Measurements from ENCODE around the gene PATJ. TPM values are rescaled to one million over a fixed set of nuclear protein-coding genes. Genes with fewer than 3 reads are reported as not detected.

Gene PATJ, protein sequence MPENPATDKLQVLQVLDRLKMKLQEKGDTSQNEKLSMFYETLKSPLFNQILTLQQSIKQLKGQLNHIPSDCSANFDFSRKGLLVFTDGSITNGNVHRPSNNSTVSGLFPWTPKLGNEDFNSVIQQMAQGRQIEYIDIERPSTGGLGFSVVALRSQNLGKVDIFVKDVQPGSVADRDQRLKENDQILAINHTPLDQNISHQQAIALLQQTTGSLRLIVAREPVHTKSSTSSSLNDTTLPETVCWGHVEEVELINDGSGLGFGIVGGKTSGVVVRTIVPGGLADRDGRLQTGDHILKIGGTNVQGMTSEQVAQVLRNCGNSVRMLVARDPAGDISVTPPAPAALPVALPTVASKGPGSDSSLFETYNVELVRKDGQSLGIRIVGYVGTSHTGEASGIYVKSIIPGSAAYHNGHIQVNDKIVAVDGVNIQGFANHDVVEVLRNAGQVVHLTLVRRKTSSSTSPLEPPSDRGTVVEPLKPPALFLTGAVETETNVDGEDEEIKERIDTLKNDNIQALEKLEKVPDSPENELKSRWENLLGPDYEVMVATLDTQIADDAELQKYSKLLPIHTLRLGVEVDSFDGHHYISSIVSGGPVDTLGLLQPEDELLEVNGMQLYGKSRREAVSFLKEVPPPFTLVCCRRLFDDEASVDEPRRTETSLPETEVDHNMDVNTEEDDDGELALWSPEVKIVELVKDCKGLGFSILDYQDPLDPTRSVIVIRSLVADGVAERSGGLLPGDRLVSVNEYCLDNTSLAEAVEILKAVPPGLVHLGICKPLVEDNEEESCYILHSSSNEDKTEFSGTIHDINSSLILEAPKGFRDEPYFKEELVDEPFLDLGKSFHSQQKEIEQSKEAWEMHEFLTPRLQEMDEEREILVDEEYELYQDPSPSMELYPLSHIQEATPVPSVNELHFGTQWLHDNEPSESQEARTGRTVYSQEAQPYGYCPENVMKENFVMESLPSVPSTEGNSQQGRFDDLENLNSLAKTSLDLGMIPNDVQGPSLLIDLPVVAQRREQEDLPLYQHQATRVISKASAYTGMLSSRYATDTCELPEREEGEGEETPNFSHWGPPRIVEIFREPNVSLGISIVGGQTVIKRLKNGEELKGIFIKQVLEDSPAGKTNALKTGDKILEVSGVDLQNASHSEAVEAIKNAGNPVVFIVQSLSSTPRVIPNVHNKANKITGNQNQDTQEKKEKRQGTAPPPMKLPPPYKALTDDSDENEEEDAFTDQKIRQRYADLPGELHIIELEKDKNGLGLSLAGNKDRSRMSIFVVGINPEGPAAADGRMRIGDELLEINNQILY (N-terminal part only)
- total RNA-seq (2014; rRNA removed; shearing (Covaris generic)) = 43.0 and 68.4 TPM in 2 replicates
- polyA plus RNA-seq (2016; fragmentation: Nextera tagmentation; extraction: Ambion mirVana) = 26.9 and 35.3 TPM in 2 replicates
- long read RNA-seq, partial matches to known transcripts = 5 of 7 reads
- long read RNA-seq, other reads (novel, unspliced or antisense) = 2 of 7 reads

DNA sequence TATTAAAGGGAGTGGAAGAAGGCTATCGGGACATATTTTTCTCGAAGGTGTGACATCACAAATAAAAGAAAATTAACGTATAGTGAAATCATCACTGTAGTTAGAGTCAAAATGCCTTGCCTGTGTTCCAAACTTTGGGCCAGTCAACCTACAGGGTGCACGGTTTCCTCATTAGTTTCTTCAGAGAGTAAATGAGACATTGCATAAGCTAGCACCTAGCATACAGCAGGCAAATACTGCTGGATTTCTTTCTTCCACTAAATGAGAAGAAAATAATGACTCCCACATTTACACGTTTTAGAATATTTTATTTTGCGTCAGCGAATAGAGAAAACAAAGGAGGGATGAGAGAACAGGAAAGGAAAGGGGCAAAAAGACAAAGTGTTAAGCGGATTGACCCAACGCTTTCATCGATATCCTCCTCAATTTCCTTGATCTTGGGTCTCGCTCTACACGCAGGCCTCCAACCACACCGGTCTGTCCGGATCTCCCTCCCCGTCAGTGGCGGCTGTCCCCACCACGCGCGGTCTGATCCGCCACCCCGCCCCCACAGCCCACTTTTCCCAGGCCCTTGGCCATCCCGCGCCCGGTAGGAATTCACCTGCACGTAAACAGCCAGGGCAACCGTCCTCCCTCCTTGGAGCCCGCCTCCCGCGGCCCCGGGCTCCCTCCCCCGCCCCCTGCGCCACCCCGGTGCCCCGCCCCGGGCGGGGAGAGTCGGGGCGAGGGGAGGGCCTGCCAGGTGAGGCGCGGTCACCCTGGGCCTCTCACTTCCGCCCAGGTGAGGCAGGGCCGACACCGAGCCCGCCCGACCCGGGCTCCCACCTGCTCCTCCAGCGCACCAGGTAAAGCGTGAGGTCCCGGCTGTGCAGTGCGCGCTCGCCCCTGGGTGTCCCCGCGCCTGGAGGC, at the start of gene PATJ:
PATJ (plus strand) TSS at position 770 of the 909 bp plus-strand sequence. CDS start 20,413 bp downstream, outside the sequence.
- H3K4me3 Mint-ChIP-seq = peak within 1 kb of the TSS; percentile 91
- peak within 1 kb of the TSS; percentile 95 for H3K4me3 ChIP-seq
- DNase-seq (ENCODE audit: low spot score) (peak; percentile 93), ATAC-seq (peak; percentile 95)
- H3K36me3 ChIP-seq (ENCODE audit: insufficient read depth) = no peaks in the 10 kb centered on the region
- no peaks in the 10 kb centered on the region for H3K9me2 ChIP-seq (ENCODE audit: insufficient read depth)
- no peaks in the 10 kb centered on the region for H3K27me3 ChIP-seq (ENCODE audit: insufficient read depth)
- H3K27ac ChIP-seq (ENCODE audit: low read depth) = peak within 1 kb of the TSS; percentile 90
- peak within 1 kb of the TSS; percentile 86; the same call in 1 of the 2 replicates for H2AFZ ChIP-seq
- peaks cover 8% of the 10 kb centered on the region for H4K20me1 ChIP-seq (replicated peaks; ENCODE audit: insufficient read depth)
- TF ChIP-seq EZH2phosphoT487 (IDR thresholded peaks at IDR 0.05; ENCODE audit: unreplicated experiment) (no peak), POLR2AphosphoS5 (IDR thresholded peaks at IDR 0.05; ENCODE audit: low read depth) (peak; percentile 91), CREB1 (CRISPR knock-in tag; IDR thresholded peaks at IDR 0.05; ENCODE audit: low read depth) (peak; percentile 29; the same call in 1 of the 2 replicates)
- H3K27me3 Mint-ChIP-seq (ENCODE audit: insufficient read depth, low read depth, poor library complexity) = peaks cover 2% of the 10 kb centered on the region
- peaks cover 19% of the 10 kb centered on the region for H3K4me1 Mint-ChIP-seq
- H3K9me3 Mint-ChIP-seq = no peaks in the 10 kb centered on the region
- peak within 1 kb of the TSS; percentile 93 for H3K4me2 ChIP-seq
- H3K79me2 ChIP-seq (replicated peaks; ENCODE audit: insufficient read depth) = peaks cover 39% of the 10 kb centered on the region
- H3K4me1 ChIP-seq (ENCODE audit: insufficient read depth) = peaks cover 17% of the 10 kb centered on the region
- H3K36me3 Mint-ChIP-seq (ENCODE audit: low read depth) = no peaks in the 10 kb centered on the region; the same call in 2 of the 3 replicates
- peaks cover 7% of the 10 kb centered on the region; the same call in 1 of the 2 replicates for H3F3A ChIP-seq (replicated peaks; ENCODE audit: low read depth)
- peak within 1 kb of the TSS; percentile 95 for H3K27ac Mint-ChIP-seq

DNA sequence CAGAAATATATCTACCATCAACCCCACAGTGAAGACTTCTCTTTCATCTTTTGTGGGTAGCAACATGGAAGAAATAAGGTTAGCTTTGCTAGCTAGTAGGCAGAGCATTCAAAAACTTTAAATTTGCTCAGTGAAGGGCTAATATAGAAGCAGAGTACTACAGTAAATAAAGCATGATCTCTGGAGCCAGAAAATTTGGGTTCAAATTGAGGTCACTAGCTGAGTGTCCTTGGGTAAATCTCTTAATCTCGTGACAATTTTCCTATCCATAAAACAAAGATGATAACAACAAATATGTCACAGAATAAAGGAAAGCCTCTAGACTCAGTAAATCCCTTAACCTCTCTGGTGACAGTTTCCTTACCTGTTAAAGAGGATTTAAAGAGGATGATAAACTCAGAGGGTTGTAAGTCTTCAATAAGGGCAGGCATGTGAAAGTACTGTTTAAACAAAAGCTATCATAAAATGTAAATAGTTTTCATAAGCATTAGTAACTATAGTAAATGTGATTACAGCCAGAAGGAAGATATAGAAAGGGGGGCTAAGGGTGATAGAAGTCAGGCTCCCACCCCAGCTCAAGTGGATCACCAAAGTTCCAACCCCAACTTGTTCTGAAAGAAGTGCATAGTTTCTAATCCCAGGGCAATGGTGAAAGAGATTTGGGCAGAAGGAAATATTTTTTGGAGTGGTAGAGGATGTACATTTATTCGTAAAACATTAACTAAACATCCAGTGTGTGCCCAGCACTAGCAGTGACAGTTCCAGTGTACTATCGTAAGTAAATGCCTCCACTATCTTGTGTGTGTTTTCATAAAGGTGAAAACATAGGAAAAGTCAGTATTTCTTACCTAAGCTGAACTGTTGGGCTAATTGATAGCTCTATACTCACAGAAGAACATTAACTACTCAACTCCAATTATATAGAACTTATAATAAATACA, 42.1 kb upstream of the PATJ start:
- ATAC-seq = no peak
- H3K36me3 Mint-ChIP-seq (ENCODE audit: low read depth) = peaks cover 15% of the 10 kb centered on the region; the same call in 2 of the 3 replicates
- TF ChIP-seq, protein P1, sequence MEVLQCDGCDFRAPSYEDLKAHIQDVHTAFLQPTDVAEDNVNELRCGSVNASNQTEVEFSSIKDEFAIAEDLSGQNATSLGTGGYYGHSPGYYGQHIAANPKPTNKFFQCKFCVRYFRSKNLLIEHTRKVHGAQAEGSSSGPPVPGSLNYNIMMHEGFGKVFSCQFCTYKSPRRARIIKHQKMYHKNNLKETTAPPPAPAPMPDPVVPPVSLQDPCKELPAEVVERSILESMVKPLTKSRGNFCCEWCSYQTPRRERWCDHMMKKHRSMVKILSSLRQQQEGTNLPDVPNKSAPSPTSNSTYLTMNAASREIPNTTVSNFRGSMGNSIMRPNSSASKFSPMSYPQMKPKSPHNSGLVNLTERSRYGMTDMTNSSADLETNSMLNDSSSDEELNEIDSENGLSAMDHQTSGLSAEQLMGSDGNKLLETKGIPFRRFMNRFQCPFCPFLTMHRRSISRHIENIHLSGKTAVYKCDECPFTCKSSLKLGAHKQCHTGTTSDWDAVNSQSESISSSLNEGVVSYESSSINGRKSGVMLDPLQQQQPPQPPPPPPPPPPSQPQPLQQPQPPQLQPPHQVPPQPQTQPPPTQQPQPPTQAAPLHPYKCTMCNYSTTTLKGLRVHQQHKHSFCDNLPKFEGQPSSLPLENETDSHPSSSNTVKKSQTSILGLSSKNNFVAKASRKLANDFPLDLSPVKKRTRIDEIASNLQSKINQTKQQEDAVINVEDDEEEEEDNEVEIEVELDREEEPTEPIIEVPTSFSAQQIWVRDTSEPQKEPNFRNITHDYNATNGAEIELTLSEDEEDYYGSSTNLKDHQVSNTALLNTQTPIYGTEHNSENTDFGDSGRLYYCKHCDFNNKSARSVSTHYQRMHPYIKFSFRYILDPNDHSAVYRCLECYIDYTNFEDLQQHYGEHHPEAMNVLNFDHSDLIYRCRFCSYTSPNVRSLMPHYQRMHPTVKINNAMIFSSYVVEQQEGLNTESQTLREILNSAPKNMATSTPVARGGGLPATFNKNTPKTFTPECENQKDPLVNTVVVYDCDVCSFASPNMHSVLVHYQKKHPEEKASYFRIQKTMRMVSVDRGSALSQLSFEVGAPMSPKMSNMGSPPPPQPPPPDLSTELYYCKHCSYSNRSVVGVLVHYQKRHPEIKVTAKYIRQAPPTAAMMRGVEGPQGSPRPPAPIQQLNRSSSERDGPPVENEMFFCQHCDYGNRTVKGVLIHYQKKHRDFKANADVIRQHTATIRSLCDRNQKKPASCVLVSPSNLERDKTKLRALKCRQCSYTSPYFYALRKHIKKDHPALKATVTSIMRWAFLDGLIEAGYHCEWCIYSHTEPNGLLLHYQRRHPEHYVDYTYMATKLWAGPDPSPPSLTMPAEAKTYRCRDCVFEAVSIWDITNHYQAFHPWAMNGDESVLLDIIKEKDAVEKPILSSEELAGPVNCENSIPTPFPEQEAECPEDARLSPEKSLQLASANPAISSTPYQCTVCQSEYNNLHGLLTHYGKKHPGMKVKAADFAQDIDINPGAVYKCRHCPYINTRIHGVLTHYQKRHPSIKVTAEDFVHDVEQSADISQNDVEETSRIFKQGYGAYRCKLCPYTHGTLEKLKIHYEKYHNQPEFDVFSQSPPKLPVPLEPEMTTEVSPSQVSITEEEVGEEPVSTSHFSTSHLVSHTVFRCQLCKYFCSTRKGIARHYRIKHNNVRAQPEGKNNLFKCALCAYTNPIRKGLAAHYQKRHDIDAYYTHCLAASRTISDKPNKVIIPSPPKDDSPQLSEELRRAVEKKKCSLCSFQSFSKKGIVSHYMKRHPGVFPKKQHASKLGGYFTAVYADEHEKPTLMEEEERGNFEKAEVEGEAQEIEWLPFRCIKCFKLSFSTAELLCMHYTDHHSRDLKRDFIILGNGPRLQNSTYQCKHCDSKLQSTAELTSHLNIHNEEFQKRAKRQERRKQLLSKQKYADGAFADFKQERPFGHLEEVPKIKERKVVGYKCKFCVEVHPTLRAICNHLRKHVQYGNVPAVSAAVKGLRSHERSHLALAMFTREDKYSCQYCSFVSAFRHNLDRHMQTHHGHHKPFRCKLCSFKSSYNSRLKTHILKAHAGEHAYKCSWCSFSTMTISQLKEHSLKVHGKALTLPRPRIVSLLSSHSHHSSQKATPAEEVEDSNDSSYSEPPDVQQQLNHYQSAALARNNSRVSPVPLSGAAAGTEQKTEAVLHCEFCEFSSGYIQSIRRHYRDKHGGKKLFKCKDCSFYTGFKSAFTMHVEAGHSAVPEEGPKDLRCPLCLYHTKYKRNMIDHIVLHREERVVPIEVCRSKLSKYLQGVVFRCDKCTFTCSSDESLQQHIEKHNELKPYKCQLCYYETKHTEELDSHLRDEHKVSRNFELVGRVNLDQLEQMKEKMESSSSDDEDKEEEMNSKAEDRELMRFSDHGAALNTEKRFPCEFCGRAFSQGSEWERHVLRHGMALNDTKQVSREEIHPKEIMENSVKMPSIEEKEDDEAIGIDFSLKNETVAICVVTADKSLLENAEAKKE (CRISPR knock-in tag; IDR thresholded peaks at IDR 0.05) = no peak
- TF ChIP-seq POLR2AphosphoS5 (IDR thresholded peaks at IDR 0.05; ENCODE audit: low read depth) (no peak), NANOG (IDR thresholded peaks at IDR 0.05; ENCODE audit: borderline replicate concordance) (no peak), STAT1 (IDR thresholded peaks at IDR 0.05; ENCODE audit: unreplicated experiment) (no peak)

More for the DNA sequence above, 42.1 kb upstream of the PATJ start:
- H3K79me2 ChIP-seq (replicated peaks; ENCODE audit: insufficient read depth) = no peaks in the 10 kb centered on the region
- H3K36me3 ChIP-seq (ENCODE audit: insufficient read depth) = peaks cover 15% of the 10 kb centered on the region
- H2AFZ ChIP-seq = no peak overlapping the region
- H3F3A ChIP-seq (replicated peaks; ENCODE audit: low read depth) = 0 out of 2 replicates have a peak, but pooled peaks cover 2% of the 10 kb centered on the region
- H3K4me3 ChIP-seq = no peak overlapping the region
- H3K27me3 Mint-ChIP-seq (ENCODE audit: insufficient read depth, low read depth, poor library complexity) = peaks cover 2% of the 10 kb centered on the region
- no peaks in the 10 kb centered on the region for H3K4me1 ChIP-seq (ENCODE audit: insufficient read depth)
- no peaks in the 10 kb centered on the region for H3K4me1 Mint-ChIP-seq
- H3K27ac ChIP-seq (ENCODE audit: low read depth) = no peak overlapping the region
- no peaks in the 10 kb centered on the region for H3K27me3 ChIP-seq (ENCODE audit: insufficient read depth)
- H3K4me3 Mint-ChIP-seq = no peak overlapping the region
- H3K4me2 ChIP-seq = no peak overlapping the region
- no peaks in the 10 kb centered on the region for H3K9me2 ChIP-seq (ENCODE audit: insufficient read depth)
- no peaks in the 10 kb centered on the region for H3K9me3 Mint-ChIP-seq
- 0 out of 2 replicates have a peak, but pooled peaks cover 12% of the 10 kb centered on the region for H4K20me1 ChIP-seq (replicated peaks; ENCODE audit: insufficient read depth)
- no peak overlapping the region for H3K27ac Mint-ChIP-seq
- no peak for DNase-seq (ENCODE audit: low spot score)
